ENCODE measurements around the gene DIP2C. TPM values are rescaled to one million over a fixed set of nuclear protein-coding genes. Genes with fewer than 3 reads are reported as not detected.

Gene DIP2C
- polyA plus RNA-seq, 3 donors, result 0.11 TPM; not detected in 2

- H3K4me3 ChIP-seq (replicated peaks in 1 of 3; ENCODE audit: low read depth in 2 of 3, low read length in 3 of 3), result no peak overlapping the region
- H3K27ac Mint-ChIP-seq, result no peak overlapping the region
- no peak overlapping the region for H2AFZ ChIP-seq (ENCODE audit: insufficient read depth, low read depth, low read length, poor library complexity, severe bottlenecking)
- no peaks in the 10 kb centered on the region for H3K36me3 ChIP-seq (replicated peaks in 1 of 2; ENCODE audit: control insufficient read depth in 1 of 2, insufficient read depth in 2 of 2, low read length in 2 of 2)
- no peaks in the 10 kb centered on the region for H3K4me1 ChIP-seq (ENCODE audit: control insufficient read depth in 1 of 2, insufficient read depth in 2 of 2, low read length in 2 of 2)
- DNase-seq, result no peak
- no peak overlapping the region for H3K27ac ChIP-seq (ENCODE audit: low read depth in 1 of 2, low read length in 2 of 2)
- whole genome bisulfite sequencing (ENCODE audit: insufficient coverage), result 92% methylated on average over 6 of the region's 7 CpGs
- H3K4me3 Mint-ChIP-seq, result no peak overlapping the region
- intact Hi-C loops (cut with micrococcal nuclease), result no loop called here
- no peaks in the 10 kb centered on the region for H4K20me1 ChIP-seq (ENCODE audit: insufficient read depth, low read length)
- no peak for TF ChIP-seq CTCF (IDR thresholded peaks at IDR 0.05)
- peaks cover 11 to 36% (median 26%) of the 10 kb centered on the region in 7 donors for H3K9me3 Mint-ChIP-seq
- no peaks in the 10 kb centered on the region for H3K79me2 ChIP-seq (ENCODE audit: insufficient read depth, low read length)
- no peaks in the 10 kb centered on the region for H3K27me3 ChIP-seq (ENCODE audit: control insufficient read depth in 2 of 2, insufficient read depth in 2 of 2, low read length in 2 of 2)
- peaks cover 6 to 25% of the 10 kb centered on the region in 2 donors for H3K9me3 ChIP-seq (replicated peaks in 1 of 2; ENCODE audit: control insufficient read depth in 1 of 2, insufficient read depth in 1 of 2, low read length in 2 of 2)
- no peak overlapping the region for H3K9ac ChIP-seq (ENCODE audit: insufficient read depth, low read length, poor library complexity, severe bottlenecking)
- peaks cover 4 to 15% (median 12%) of the 10 kb centered on the region in 3 donors for H3K27me3 Mint-ChIP-seq (ENCODE audit: low read depth in 3 of 3)
- H3K4me2 ChIP-seq (replicated peaks; ENCODE audit: extremely low read depth, low read length, poor library complexity, severe bottlenecking), result no peak overlapping the region
- H3K4me1 Mint-ChIP-seq, result no peaks in the 10 kb centered on the region
- no peaks in the 10 kb centered on the region for H3K36me3 Mint-ChIP-seq
Measured at GRCh38 chr10:568848-569247, 120.6 kb downstream of the DIP2C start.

- intact Hi-C loops (cut with micrococcal nuclease), result no loop called here
- Mint-ChIP-seq H3K36me3 (no peaks in the 10 kb centered on the region), H3K4me3 (no peak overlapping the region)
Measured at GRCh38 chr10:567869-568268, 121.6 kb downstream of the DIP2C start.

More at GRCh38 chr10:567869-568268, 121.6 kb downstream of the DIP2C start:
- no peaks in the 10 kb centered on the region for H3K27me3 ChIP-seq (ENCODE audit: control insufficient read depth in 2 of 2, insufficient read depth in 2 of 2, low read length in 2 of 2)
- H4K20me1 ChIP-seq (ENCODE audit: insufficient read depth, low read length), result no peaks in the 10 kb centered on the region
- H3K36me3 ChIP-seq (replicated peaks in 1 of 2; ENCODE audit: control insufficient read depth in 1 of 2, insufficient read depth in 2 of 2, low read length in 2 of 2), result no peaks in the 10 kb centered on the region
- peaks cover 4 to 14% (median 9%) of the 10 kb centered on the region in 3 donors for H3K27me3 Mint-ChIP-seq (ENCODE audit: low read depth in 3 of 3)
- no peak overlapping the region for H3K27ac Mint-ChIP-seq
- DNase-seq, result no peak
- H3K27ac ChIP-seq (ENCODE audit: low read depth in 1 of 2, low read length in 2 of 2), result no peak overlapping the region
- H3K4me1 Mint-ChIP-seq, result no peaks in the 10 kb centered on the region
- no peak overlapping the region for H3K4me2 ChIP-seq (replicated peaks; ENCODE audit: extremely low read depth, low read length, poor library complexity, severe bottlenecking)
- peaks cover 11 to 41% (median 28%) of the 10 kb centered on the region in 7 donors for H3K9me3 Mint-ChIP-seq
- no peak overlapping the region for H3K4me3 ChIP-seq (replicated peaks in 1 of 3; ENCODE audit: low read depth in 2 of 3, low read length in 3 of 3)
- no peak for TF ChIP-seq CTCF (IDR thresholded peaks at IDR 0.05)
- WGBS (ENCODE audit: insufficient coverage), result 100% methylated on average over 5 of the region's 12 CpGs
- H3K9ac ChIP-seq (ENCODE audit: insufficient read depth, low read length, poor library complexity, severe bottlenecking), result no peak overlapping the region
- H2AFZ ChIP-seq (ENCODE audit: insufficient read depth, low read depth, low read length, poor library complexity, severe bottlenecking), result no peak overlapping the region
- H3K4me1 ChIP-seq (ENCODE audit: control insufficient read depth in 1 of 2, insufficient read depth in 2 of 2, low read length in 2 of 2), result no peaks in the 10 kb centered on the region
- no peaks in the 10 kb centered on the region for H3K79me2 ChIP-seq (ENCODE audit: insufficient read depth, low read length)
- H3K9me3 ChIP-seq (replicated peaks in 1 of 2; ENCODE audit: control insufficient read depth in 1 of 2, insufficient read depth in 1 of 2, low read length in 2 of 2), result peaks cover 6 to 25% of the 10 kb centered on the region in 2 donors

Measured in CD14-positive monocyte (primary cell).